GM12878 (cell line): Measurements from ENCODE around the gene NUP107. TPM values are rescaled to one million over a fixed set of nuclear protein-coding genes. Genes with fewer than 3 reads are reported as not detected.

Experiments
- ATAC-seq: fragments of 200-7000 bp; cut with Tn5 transposase; 3 replicates; pipeline ENCODE4 v1.9.1; 2020; ENCODE audit warnings: mild to moderate bottlenecking, moderate library complexity
- BruUV-seq: library from RNA; stranded (reverse); fragments of 400-500 nt; replicated peaks from 2 replicates; lab custom pipeline; 2021; lab: Mats Ljungman, UMichigan
- CTCF ChIA-PET: fragments of 300-600 bp; sonication (Branson Sonifier 250); formaldehyde crosslinking; extraction: SDS; loops from one replicate; lab custom pipeline; 2021; ENCODE audit warnings: inconsistent platforms; lab: Yijun Ruan, JAX
- POLR2A ChIA-PET: fragments of 350-600 bp; formaldehyde crosslinking; extraction: SDS; loops from one replicate; lab custom pipeline; 2021; ENCODE audit warnings: inconsistent platforms; lab: Charles Lee
- RAD21 ChIA-PET: fragments of 300-600 bp; sonication (Branson Sonifier 250); formaldehyde crosslinking; loops from one replicate; lab custom pipeline; 2023; ENCODE audit warnings: antibody characterized with exemption; ENCODE audit not compliant: unreplicated experiment; lab: Charles Lee
- SMC1A ChIA-PET: fragments of 300-600 bp; sonication (Branson Sonifier 250); formaldehyde crosslinking; loops from one replicate; lab custom pipeline; 2023; ENCODE audit not compliant: unreplicated experiment, uncharacterized antibody; lab: Charles Lee
- DNase-seq: peaks from one replicate; pipeline ENCODE4 v3.0.0-alpha.2; 2011; ENCODE audit warnings: low read depth, low spot score
- FAIRE-seq: peaks from 3 replicates; lab custom pipeline; 2011; peaks lifted over from hg19 to GRCh38; lab: Jason Lieb, UNC
- H2AFZ ChIP-seq: 2 replicates; pipeline ENCODE4 v1.6.0; 2011; ENCODE audit warnings: low read depth, low read length, control low read depth; ENCODE audit not compliant: control insufficient read depth
- H3K27ac ChIP-seq: 2 replicates; pipeline ENCODE4 v1.5.1; 2011; ENCODE audit warnings: control low read depth; ENCODE audit not compliant: control insufficient read depth, insufficient read depth
- H3K27me3 ChIP-seq, 2 experiments: replicated peaks in 1 of 2; 2 replicates each; pipeline versions ENCODE4 v1.6.0 to v1.6.1; 2011; ENCODE audit warnings: low read length in 1 of 2; ENCODE audit not compliant: control insufficient read depth in 2 of 2, insufficient read depth in 2 of 2
- H3K36me3 ChIP-seq, 2 experiments: 2 replicates each; pipeline ENCODE4 v1.5.1; 2011; ENCODE audit warnings: low read length in 1 of 2; ENCODE audit not compliant: control insufficient read depth in 2 of 2, insufficient read depth in 2 of 2
- H3K4me1 ChIP-seq: 2 replicates; pipeline ENCODE4 v1.6.1; 2011; ENCODE audit warnings: mild to moderate bottlenecking, low read length, moderate library complexity, mixed read lengths; ENCODE audit not compliant: control insufficient read depth, insufficient read depth
- H3K4me2 ChIP-seq: 2 replicates; pipeline ENCODE4 v1.6.0; 2011; ENCODE audit warnings: control low read depth; ENCODE audit not compliant: control insufficient read depth, insufficient read depth
- H3K4me3 ChIP-seq: fragments of 200-600 bp; sonication (generic); 2 replicates; pipeline ENCODE4 v1.5.1; 2016
- H3K79me2 ChIP-seq: 2 replicates; pipeline ENCODE4 v1.6.0; 2011; ENCODE audit warnings: low read length; ENCODE audit not compliant: control insufficient read depth, insufficient read depth
- H3K9ac ChIP-seq: 2 replicates; pipeline ENCODE4 v1.8.0; 2011; ENCODE audit warnings: low read length, control low read depth, mixed read lengths; ENCODE audit not compliant: control insufficient read depth, insufficient read depth
- H3K9me3 ChIP-seq: replicated peaks from 3 replicates; pipeline ENCODE4 v1.5.1; 2011; ENCODE audit warnings: mild to moderate bottlenecking, low read length; ENCODE audit not compliant: control insufficient read depth, insufficient read depth
- H4K20me1 ChIP-seq: 2 replicates; pipeline ENCODE4 v1.6.0; 2011; ENCODE audit not compliant: control insufficient read depth, insufficient read depth
- ESRRA ChIP-seq: IDR thresholded peaks from 2 replicates; pipeline ENCODE4 v1.6.1; 2012; ENCODE audit warnings: mild to moderate bottlenecking, low read length, improper control_type of control experiment
- FOXK2 ChIP-seq: fragments of 450-650 bp; IDR thresholded peaks from 2 replicates; pipeline ENCODE4 v1.6.1; 2017; ENCODE audit warnings: mild to moderate bottlenecking, moderate library complexity
- IKZF2 ChIP-seq, 2 experiments: fragments of 450-650 bp; IDR thresholded peaks; 2 replicates each; pipeline ENCODE4 v1.6.1; 2017; ENCODE audit warnings: mild to moderate bottlenecking in 2 of 2, moderate library complexity in 2 of 2
- NR2C2 ChIP-seq: IDR thresholded peaks from 2 replicates; pipeline ENCODE4 v1.6.1; 2011; ENCODE audit warnings: borderline replicate concordance, low read depth; ENCODE audit not compliant: control insufficient read depth, insufficient read length
- SMAD1 ChIP-seq: fragments of 450-650 bp; IDR thresholded peaks from 2 replicates; pipeline ENCODE4 v1.6.1; 2018; ENCODE audit warnings: mild to moderate bottlenecking, low read depth; ENCODE audit not compliant: partially characterized antibody
- ZNF217 ChIP-seq: fragments of 450-650 bp; IDR thresholded peaks from 2 replicates; pipeline ENCODE4 v1.6.1; 2017; ENCODE audit warnings: antibody characterized with exemption, mild to moderate bottlenecking
- WGBS: methylation state at CpG from one replicate; pipeline ENCODE4 v1.1.6; 2016; ENCODE audit warnings: low lambda C conversion rate; ENCODE audit not compliant: insufficient replicate concordance, insufficient coverage; ENCODE audit errors: missing lambda C conversion rate; 5-methylcytosine and 5-hydroxymethylcytosine counted together
- in situ Hi-C: fragments of 300-500 bp; cut with MboI; formaldehyde crosslinking; loops from 9 replicates; pipeline ENCODE4 v1.14.3; 2018; ENCODE audit warnings: mixed read lengths
- intact Hi-C: fragments of 100-400 bp; cut with micrococcal nuclease; formaldehyde crosslinking; loops from one replicate; pipeline ENCODE4 v1.14.2; 2022; ENCODE audit not compliant: unreplicated experiment
- polyA plus RNA-seq, 11 experiments: library from polyadenylated mRNA; depleted of rRNA in 4 of 11; unstranded in 6 of 11; stranded (reverse) in 5 of 11; fragments of >200 nt; fragmentation: Nextera tagmentation in 4 of 11; fragmentation: Illumina TruSeq in 1 of 11; extraction: Ambion mirVana in 4 of 11; extraction: Trizol in 1 of 11; gene quantifications; 1 replicate in 1 of 11; 2 replicates in 10 of 11; pipeline versions ENCODE4 v1.2.1 to v1.2.3, GENCODE V29; 2011 to 2016; ENCODE audit warnings: inconsistent platforms in 2 of 11, missing spikeins in 2 of 11, low read depth in 1 of 11
- total RNA-seq, 4 experiments: library from RNA; depleted of rRNA in 3 of 4; stranded (reverse); fragments of >200 nt in 3 of 4; fragmentation: Illumina TruSeq in 1 of 4; extraction: Trizol in 1 of 4; gene quantifications; 2 replicates each; pipeline versions ENCODE4 v1.2.1 to v1.2.3, GENCODE V29; 2013 to 2021
- TF ChIP-seq, protein P1 (sequence below): IDR thresholded peaks from 2 replicates; pipeline ENCODE4 v1.6.1; 2012; ENCODE audit warnings: low read depth, low read length, improper control_type of control experiment

Gene NUP107
- total and polyA plus RNA-seq, 10 of the 15 experiments (the other 5 are each of a cell fraction or from before 2014, with no cell fraction given): 73.4 to 132 (median 92.4) TPM

DNA sequence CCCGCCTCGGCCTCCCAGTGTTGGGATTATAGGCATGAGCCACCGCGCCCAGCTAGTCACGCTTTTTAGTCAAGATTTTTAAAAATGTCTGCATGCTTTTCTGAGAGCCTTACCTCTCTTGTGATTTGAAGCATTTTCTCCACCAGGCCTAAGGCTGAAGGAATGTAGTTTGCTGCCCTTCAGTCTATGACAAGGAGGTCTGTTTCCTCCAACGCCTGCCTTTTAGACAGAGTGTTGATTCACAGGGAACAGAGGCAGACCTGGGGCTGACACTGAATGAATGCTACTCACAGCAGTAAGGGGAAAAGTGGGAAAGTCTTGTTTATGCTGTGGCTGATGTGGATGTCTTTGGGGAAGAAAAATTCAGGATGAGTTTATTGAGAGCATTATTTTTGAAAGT, 94.0 kb downstream of the NUP107 start:
- POLR2A ChIA-PET: no interaction called here
- no peak for DNase-seq
- H2AFZ ChIP-seq: no peak overlapping the region
- no peaks in the 10 kb centered on the region for H3K4me1 ChIP-seq
- H3K79me2 ChIP-seq: no peaks in the 10 kb centered on the region
- TF ChIP-seq, protein P1, sequence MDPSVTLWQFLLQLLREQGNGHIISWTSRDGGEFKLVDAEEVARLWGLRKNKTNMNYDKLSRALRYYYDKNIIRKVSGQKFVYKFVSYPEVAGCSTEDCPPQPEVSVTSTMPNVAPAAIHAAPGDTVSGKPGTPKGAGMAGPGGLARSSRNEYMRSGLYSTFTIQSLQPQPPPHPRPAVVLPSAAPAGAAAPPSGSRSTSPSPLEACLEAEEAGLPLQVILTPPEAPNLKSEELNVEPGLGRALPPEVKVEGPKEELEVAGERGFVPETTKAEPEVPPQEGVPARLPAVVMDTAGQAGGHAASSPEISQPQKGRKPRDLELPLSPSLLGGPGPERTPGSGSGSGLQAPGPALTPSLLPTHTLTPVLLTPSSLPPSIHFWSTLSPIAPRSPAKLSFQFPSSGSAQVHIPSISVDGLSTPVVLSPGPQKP: no peak
- TF ChIP-seq ZNF217 (no peak), IKZF2 (IDR thresholded peaks at IDR 0.05) (no peak), NR2C2 (no peak), SMAD1 (no peak), FOXK2 (no peak), ESRRA (no peak)
- TF ChIP-seq, all 136 proteins: peak for 0
- H3K27me3 ChIP-seq: no peaks in the 10 kb centered on the region
- ChIA-PET CTCF (interaction anchor here (1.2 kb wide), 1 partner anchor 27 kb away, joined by 3 read pairs; no protein-coding TSS in a partner anchor), SMC1A (interaction anchor here (0.6 kb wide), 1 partner anchor 464 kb away, joined by 3 read pairs; no protein-coding TSS in a partner anchor), RAD21 (no interaction called here)
- H3K27ac ChIP-seq: no peak overlapping the region
- in situ Hi-C loops (no loop called here), intact Hi-C loops (no loop called here)
- H4K20me1 ChIP-seq: no peaks in the 10 kb centered on the region
- no peak overlapping the region for H3K4me3 ChIP-seq
- 90% methylated on average over 6 of the region's 6 CpGs for WGBS
- no peak overlapping the region for H3K4me2 ChIP-seq
- FAIRE-seq (no peak), ATAC-seq (no peak)
- no peaks in the 10 kb centered on the region for H3K9me3 ChIP-seq
- H3K36me3 ChIP-seq: no peaks in the 10 kb centered on the region
- H3K9ac ChIP-seq: no peak overlapping the region
- BruUV-seq: no TSS peak
